WERI-Rb-1 (cell line): ENCODE results near the gene AKR1C3.
"Not testable (repeated sequence)": the region's sequence is repeated elsewhere in the genome, so short reads cannot be mapped to it uniquely, and the experiment has no call there.

Experiments
- DNase-seq: peaks from one replicate; pipeline ENCODE4 v3.0.0-alpha.2; 2020
- H3K27ac ChIP-seq: fragments of 250-450 bp; sonication (Bioruptor Pico); 2 replicates; pipeline ENCODE4 v1.5.1; 2020; ENCODE audit warnings: mild to moderate bottlenecking, moderate library complexity
- H3K27me3 ChIP-seq: fragments of 250-450 bp; sonication (Bioruptor Pico); 2 replicates; pipeline ENCODE4 v1.5.1; 2021; ENCODE audit warnings: mild to moderate bottlenecking, low read depth, moderate library complexity; ENCODE audit not compliant: insufficient read depth, severe bottlenecking
- H3K36me3 ChIP-seq: fragments of 250-450 bp; sonication (Bioruptor Pico); 2 replicates; pipeline ENCODE4 v1.5.1; 2020; ENCODE audit warnings: mild to moderate bottlenecking, moderate library complexity
- H3K4me3 ChIP-seq: 2 replicates; pipeline ENCODE4 v1.5.1; 2011; ENCODE audit warnings: low read depth, mild to moderate bottlenecking, control low read depth, low read length
- H3K9me3 ChIP-seq: fragments of 250-450 bp; sonication (Bioruptor Pico); 2 replicates; pipeline ENCODE4 v1.5.1; 2021; ENCODE audit warnings: mild to moderate bottlenecking, moderate library complexity; ENCODE audit not compliant: severe bottlenecking
- TF ChIP-seq, protein P1 (sequence below): IDR thresholded peaks from 2 replicates; pipeline ENCODE4 v1.5.1; 2011; ENCODE audit warnings: low read depth, mild to moderate bottlenecking, control low read depth, inconsistent platforms, low read length

Gene AKR1C3

DNA sequence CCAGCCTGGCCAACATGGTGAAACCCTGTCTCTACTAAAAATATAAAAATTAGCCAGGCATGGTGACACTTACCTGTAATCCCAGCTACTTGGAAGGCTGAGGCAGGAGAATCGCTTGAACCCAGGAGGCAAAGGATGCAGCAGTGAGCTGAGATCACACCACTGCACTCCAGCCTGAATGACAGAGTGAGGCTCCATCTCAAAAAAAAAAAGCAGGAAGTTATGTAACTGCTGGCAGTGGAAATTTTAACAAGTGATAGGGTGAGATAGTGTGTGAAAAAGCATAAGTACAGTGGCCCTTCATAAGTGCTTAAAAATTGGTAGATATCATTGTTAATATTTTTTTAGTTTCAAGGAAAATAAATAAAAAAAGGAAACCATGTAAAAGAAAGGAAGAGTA, 12.3 kb downstream of the AKR1C3 start:
- Histone ChIP-seq H3K27ac (no peak overlapping the region), H3K36me3 (no peaks in the 10 kb centered on the region), H3K27me3 (no peaks in the 10 kb centered on the region), H3K9me3 (no peaks in the 10 kb centered on the region), H3K4me3 (no peak overlapping the region)
- DNase-seq, result no peak
- TF ChIP-seq, protein P1, sequence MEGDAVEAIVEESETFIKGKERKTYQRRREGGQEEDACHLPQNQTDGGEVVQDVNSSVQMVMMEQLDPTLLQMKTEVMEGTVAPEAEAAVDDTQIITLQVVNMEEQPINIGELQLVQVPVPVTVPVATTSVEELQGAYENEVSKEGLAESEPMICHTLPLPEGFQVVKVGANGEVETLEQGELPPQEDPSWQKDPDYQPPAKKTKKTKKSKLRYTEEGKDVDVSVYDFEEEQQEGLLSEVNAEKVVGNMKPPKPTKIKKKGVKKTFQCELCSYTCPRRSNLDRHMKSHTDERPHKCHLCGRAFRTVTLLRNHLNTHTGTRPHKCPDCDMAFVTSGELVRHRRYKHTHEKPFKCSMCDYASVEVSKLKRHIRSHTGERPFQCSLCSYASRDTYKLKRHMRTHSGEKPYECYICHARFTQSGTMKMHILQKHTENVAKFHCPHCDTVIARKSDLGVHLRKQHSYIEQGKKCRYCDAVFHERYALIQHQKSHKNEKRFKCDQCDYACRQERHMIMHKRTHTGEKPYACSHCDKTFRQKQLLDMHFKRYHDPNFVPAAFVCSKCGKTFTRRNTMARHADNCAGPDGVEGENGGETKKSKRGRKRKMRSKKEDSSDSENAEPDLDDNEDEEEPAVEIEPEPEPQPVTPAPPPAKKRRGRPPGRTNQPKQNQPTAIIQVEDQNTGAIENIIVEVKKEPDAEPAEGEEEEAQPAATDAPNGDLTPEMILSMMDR, result no peak

DNA sequence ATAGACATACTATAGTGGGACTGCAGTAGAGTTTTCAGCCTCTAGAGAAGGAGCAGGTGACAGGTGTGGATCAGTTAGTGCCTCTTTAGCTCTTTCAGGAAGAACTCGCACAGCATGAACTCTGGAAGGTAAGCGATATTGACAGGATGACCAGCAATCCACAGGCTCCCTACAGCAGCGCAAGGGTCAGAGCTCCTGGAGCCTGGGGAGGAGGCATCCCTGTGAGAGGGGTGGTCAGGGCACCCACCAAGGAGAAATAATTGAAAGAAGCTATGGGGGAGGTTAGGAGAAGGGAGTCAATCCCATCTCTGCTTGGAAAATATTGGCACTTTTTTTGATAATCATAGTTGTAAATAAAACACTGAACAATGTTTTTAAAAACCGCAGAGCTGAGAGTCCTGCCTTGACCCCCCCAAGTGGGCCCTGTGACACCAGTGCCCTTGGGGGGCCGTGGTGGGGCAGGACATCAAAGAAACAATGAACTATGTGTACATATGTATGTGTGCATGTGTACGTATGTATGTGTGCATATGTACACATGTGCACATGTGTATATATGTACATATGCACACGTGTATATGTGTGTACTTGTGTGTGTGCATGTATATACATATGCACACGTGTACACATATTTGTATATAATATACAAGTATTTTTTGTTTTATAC, 13.8 kb downstream of the AKR1C3 start:
- no peak for DNase-seq
- no peaks in the 10 kb centered on the region for H3K27me3 ChIP-seq
- TF ChIP-seq, protein P1, result no peak
- H3K36me3 ChIP-seq, result no peaks in the 10 kb centered on the region
- H3K4me3 ChIP-seq, result no peak overlapping the region
- H3K27ac ChIP-seq, result no peak overlapping the region
- no peaks in the 10 kb centered on the region for H3K9me3 ChIP-seq

DNA sequence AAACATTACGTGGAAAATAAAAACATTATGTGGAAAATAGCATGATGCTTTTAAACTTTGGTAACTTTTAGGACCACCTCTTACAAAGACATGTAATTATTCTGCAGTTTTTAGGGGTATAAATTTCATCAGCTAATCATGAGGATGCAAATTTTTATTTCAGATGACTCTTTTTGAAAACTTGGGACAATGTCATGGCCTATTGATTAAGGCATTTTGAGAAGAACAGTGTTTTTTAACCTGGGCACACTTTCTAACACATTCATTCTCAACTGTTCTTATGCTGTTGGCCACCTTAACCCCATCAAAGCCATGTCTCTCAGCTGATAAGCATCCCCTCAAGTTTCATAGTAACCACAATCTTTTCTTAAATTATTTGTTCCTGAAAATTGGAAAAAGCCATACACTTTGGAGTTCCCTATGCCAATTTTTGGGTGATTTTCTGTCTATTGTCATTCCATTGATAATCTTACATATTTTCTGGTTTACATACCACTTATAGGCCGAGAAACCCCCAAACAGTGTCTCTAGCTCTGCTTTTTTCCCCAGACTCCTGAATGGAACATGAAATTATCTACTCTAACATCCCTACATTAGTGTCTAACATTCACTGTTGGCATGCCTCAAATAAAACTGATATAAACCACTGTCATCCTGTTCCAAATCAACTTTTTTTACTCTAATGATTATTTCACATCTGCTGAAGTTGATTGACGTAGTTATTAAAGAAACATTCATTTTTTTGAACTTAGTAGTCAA, 14.6 kb downstream of the AKR1C3 start:
- Histone ChIP-seq H3K4me3 (no peak overlapping the region), H3K9me3 (no peaks in the 10 kb centered on the region), H3K27ac (no peak overlapping the region), H3K36me3 (no peaks in the 10 kb centered on the region), H3K27me3 (no peaks in the 10 kb centered on the region)
- TF ChIP-seq, protein P1, result no peak
- DNase-seq, result no peak

DNA sequence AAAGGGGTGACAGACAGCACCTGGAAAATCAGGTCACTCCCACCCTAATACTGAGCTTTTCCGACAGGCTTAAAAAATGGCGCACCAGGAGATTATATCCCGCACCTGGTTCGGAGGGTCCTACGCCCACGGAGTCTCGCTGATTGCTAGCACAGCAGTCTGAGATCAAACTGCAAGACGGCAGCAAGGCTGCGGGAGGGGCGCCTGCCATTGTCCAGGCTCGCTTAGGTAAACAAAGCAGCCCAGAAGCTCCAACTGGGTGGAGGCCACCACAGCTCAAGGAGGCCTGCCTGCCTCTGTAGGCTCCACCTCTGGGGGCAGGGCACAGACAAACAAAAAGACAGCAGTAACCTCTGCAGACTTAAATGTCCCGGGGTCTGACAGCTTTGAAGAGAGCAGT, 15.6 kb downstream of the AKR1C3 start:
- DNase-seq, H3K4me3 ChIP-seq, H3K27ac ChIP-seq, H3K27me3 ChIP-seq, H3K9me3 ChIP-seq, H3K36me3 ChIP-seq: not testable (repeated sequence)

DNA sequence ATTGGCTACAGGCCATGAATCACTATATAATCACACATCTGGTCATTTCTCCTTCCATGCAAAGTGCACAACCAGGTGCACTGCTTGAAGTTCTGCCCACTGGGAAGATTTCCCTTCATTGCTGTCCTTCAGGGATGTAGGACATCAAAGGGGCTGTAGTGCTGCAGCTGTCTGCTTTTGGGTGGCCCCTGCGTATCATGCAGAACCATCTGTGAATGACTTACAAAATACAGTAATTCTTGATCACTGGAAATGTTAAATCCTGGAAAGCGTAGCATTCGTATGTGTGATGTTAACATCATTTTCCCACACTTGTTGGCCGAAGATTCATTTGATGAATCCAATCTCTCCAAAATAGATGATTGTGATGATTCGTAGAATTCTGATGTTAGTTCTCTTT, 22.4 kb downstream of the AKR1C3 start:
- no peak for DNase-seq
- H3K9me3 ChIP-seq, result no peaks in the 10 kb centered on the region

DNA sequence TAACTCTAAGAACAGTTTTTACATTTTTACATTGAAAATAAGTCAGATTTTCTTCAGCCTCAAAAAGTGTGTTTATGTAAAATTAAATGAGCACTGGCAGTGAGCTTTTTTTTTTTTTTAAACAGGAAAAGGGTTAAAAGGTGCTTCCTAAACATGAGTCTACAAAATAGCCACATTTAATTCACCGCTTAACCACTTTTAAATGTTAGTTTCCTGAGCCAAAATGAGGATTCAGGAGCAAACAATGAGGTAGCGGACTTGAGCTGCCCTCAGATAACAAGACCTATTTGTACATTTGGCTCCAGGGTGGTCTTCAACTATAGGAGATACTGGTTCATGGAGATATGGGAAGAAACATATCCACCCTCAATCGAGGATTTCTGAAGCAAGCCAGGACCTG, 22.8 kb downstream of the AKR1C3 start:
- Histone ChIP-seq H3K36me3 (no peaks in the 10 kb centered on the region), H3K4me3 (no peak overlapping the region), H3K27me3 (peaks cover 2% of the 10 kb centered on the region), H3K27ac (no peak overlapping the region), H3K9me3 (no peaks in the 10 kb centered on the region)
- TF ChIP-seq, protein P1, result no peak
- no peak for DNase-seq

More for the DNA sequence above, 22.4 kb downstream of the AKR1C3 start:
- Histone ChIP-seq H3K27me3 (peaks cover 2% of the 10 kb centered on the region), H3K36me3 (no peaks in the 10 kb centered on the region), H3K27ac (no peak overlapping the region), H3K4me3 (no peak overlapping the region)
- TF ChIP-seq, protein P1, result no peak

DNA sequence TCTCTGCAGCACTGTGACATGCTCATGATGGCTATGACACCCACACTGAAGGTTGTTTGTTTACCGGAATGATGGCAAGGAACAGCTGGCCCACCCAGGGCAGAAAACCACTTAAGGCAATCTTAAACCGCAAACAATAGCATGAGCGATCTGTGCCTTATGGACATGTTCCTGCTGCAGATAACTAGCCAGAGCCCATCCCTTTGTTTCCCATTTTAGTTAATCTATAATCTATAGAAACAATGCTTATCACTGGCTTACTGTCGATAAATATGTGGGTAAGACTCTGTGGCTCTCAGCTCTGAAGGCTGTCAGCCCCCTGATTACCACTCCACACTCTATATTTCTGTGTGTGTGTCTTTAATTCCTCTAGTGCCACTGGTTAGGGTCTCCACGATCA, 25.8 kb downstream of the AKR1C3 start:
- H3K9me3 ChIP-seq, H3K36me3 ChIP-seq, DNase-seq: not testable (repeated sequence)

More for the DNA sequence above, 25.8 kb downstream of the AKR1C3 start:
- not testable (repeated sequence) for H3K27me3 ChIP-seq, H3K4me3 ChIP-seq, H3K27ac ChIP-seq
